Astrocyte (in vitro differentiated cells and primary cell): ENCODE results near the gene RARB. TPM values are rescaled to one million over a fixed set of nuclear protein-coding genes. Genes with fewer than 3 reads are reported as not detected.

Experiments used
- DNase-seq: peaks from one replicate; pipeline ENCODE4 v3.0.0-alpha.2; 2010; ENCODE audit warnings: low read depth
- FAIRE-seq: peaks from 2 replicates; lab custom pipeline; 2011; peaks lifted over from hg19 to GRCh38; lab: Jason Lieb, UNC
- H2AFZ ChIP-seq: 2 replicates; pipeline ENCODE4 v1.6.0; 2012; ENCODE audit warnings: low read depth, low read length, inconsistent platforms
- H3K27ac ChIP-seq: 2 replicates; pipeline ENCODE4 v1.5.1; 2011; ENCODE audit warnings: low read depth, low read length, inconsistent platforms
- H3K27me3 ChIP-seq: 2 replicates; pipeline ENCODE4 v1.6.0; 2011; ENCODE audit warnings: low read length, inconsistent platforms; ENCODE audit not compliant: insufficient read depth
- H3K36me3 ChIP-seq: 2 replicates; pipeline ENCODE4 v1.5.1; 2011; ENCODE audit warnings: low read length, inconsistent platforms; ENCODE audit not compliant: insufficient read depth
- H3K4me1 ChIP-seq: 2 replicates; pipeline ENCODE4 v1.5.1; 2011; ENCODE audit warnings: low read length, inconsistent platforms; ENCODE audit not compliant: insufficient read depth
- H3K4me2 ChIP-seq: 2 replicates; pipeline ENCODE4 v1.6.0; 2012; ENCODE audit warnings: low read length, inconsistent platforms
- H3K4me3 ChIP-seq: 2 replicates; pipeline ENCODE4 v1.5.1; 2011; ENCODE audit warnings: low read depth, mild to moderate bottlenecking, low read length, inconsistent platforms; ENCODE audit not compliant: insufficient read depth
- H3K79me2 ChIP-seq: 2 replicates; pipeline ENCODE4 v1.6.0; 2012; ENCODE audit warnings: mild to moderate bottlenecking, low read length, inconsistent platforms; ENCODE audit not compliant: insufficient read depth
- H3K9ac ChIP-seq: 2 replicates; pipeline ENCODE4 v1.6.0; 2012; ENCODE audit warnings: mild to moderate bottlenecking, low read length, inconsistent platforms
- H3K9me3 ChIP-seq: 2 replicates; pipeline ENCODE4 v1.5.1; 2012; ENCODE audit warnings: low read depth, mild to moderate bottlenecking, low read length, inconsistent platforms; ENCODE audit not compliant: insufficient read depth
- H4K20me1 ChIP-seq: 2 replicates; pipeline ENCODE4 v1.6.0; 2012; ENCODE audit warnings: low read length, inconsistent platforms; ENCODE audit not compliant: insufficient read depth
- H3K27ac Mint-ChIP-seq: one replicate; pipeline ENCODE4 v1.8.0; 2021; ENCODE audit warnings: mild to moderate bottlenecking, mixed read lengths; ENCODE audit not compliant: unreplicated experiment
- H3K27me3 Mint-ChIP-seq: one replicate; pipeline ENCODE4 v1.8.0; 2021; ENCODE audit warnings: low read depth, mixed read lengths; ENCODE audit not compliant: unreplicated experiment
- H3K36me3 Mint-ChIP-seq: one replicate; pipeline ENCODE4 v1.8.0; 2021; ENCODE audit warnings: low read depth, mixed read lengths; ENCODE audit not compliant: unreplicated experiment
- H3K4me1 Mint-ChIP-seq: one replicate; pipeline ENCODE4 v1.8.0; 2021; ENCODE audit warnings: low read depth, mixed read lengths; ENCODE audit not compliant: unreplicated experiment
- H3K4me3 Mint-ChIP-seq: one replicate; pipeline ENCODE4 v1.8.0; 2021; ENCODE audit warnings: mild to moderate bottlenecking, moderate library complexity, mixed read lengths; ENCODE audit not compliant: unreplicated experiment
- H3K9me3 Mint-ChIP-seq: one replicate; pipeline ENCODE4 v1.8.0; 2021; ENCODE audit warnings: mild to moderate bottlenecking, mixed read lengths; ENCODE audit not compliant: unreplicated experiment
- CTCF ChIP-seq: IDR thresholded peaks from 2 replicates; pipeline ENCODE4 v1.5.1; 2011; ENCODE audit warnings: low read depth, mild to moderate bottlenecking, inconsistent platforms, low read length, moderate library complexity; ENCODE audit not compliant: insufficient read depth
- EZH2 ChIP-seq: IDR thresholded peaks from 2 replicates; pipeline ENCODE4 v1.6.1; 2012; ENCODE audit warnings: mild to moderate bottlenecking, low read length, inconsistent platforms; ENCODE audit not compliant: insufficient read depth
- total RNA-seq: library from RNA; stranded (reverse); gene quantifications from 2 replicates; pipeline ENCODE4 v1.2.1, GENCODE V29; 2021

RARB gene
- total RNA-seq, 1 donor from 2014 or later, result 0.27 TPM

GRCh38 chr3:25513642-25514266, 85.7 kb downstream of the RARB start:
- no peaks in the 10 kb centered on the region for H3K27me3 ChIP-seq
- H3K27ac ChIP-seq, result no peak overlapping the region
- Mint-ChIP-seq H3K27ac (no peak overlapping the region), H3K9me3 (peaks cover 4% of the 10 kb centered on the region), H3K36me3 (no peaks in the 10 kb centered on the region), H3K4me3 (no peak overlapping the region), H3K27me3 (no peaks in the 10 kb centered on the region), H3K4me1 (peaks cover 4% of the 10 kb centered on the region)
- H3K4me1 ChIP-seq, result peaks cover 12% of the 10 kb centered on the region
- TF ChIP-seq CTCF, result no peak
- TF ChIP-seq EZH2, result no peak
- no peak overlapping the region for H3K9ac ChIP-seq
- peaks cover 56% of the 10 kb centered on the region for H3K79me2 ChIP-seq
- no peak overlapping the region for H3K4me3 ChIP-seq
- DNase-seq (no peak), FAIRE-seq (no peak)
- H4K20me1 ChIP-seq, result no peaks in the 10 kb centered on the region
- no peak overlapping the region for H2AFZ ChIP-seq
- H3K9me3 ChIP-seq, result no peaks in the 10 kb centered on the region
- H3K4me2 ChIP-seq, result no peak overlapping the region
- no peaks in the 10 kb centered on the region for H3K36me3 ChIP-seq

GRCh38 chr3:25515171-25515570, 87.1 kb downstream of the RARB start:
- Histone ChIP-seq H3K4me2 (no peak overlapping the region), H4K20me1 (no peaks in the 10 kb centered on the region), H2AFZ (no peak overlapping the region), H3K4me1 (no peaks in the 10 kb centered on the region), H3K36me3 (no peaks in the 10 kb centered on the region), H3K4me3 (no peak overlapping the region), H3K9ac (no peak overlapping the region), H3K79me2 (peaks cover 53% of the 10 kb centered on the region), H3K9me3 (no peaks in the 10 kb centered on the region), H3K27ac (no peak overlapping the region), H3K27me3 (no peaks in the 10 kb centered on the region)
- peaks cover 4% of the 10 kb centered on the region for H3K9me3 Mint-ChIP-seq
- no peaks in the 10 kb centered on the region for H3K27me3 Mint-ChIP-seq
- no peaks in the 10 kb centered on the region for H3K4me1 Mint-ChIP-seq
- H3K27ac Mint-ChIP-seq, result no peak overlapping the region
- DNase-seq (peak; percentile 40), FAIRE-seq (no peak)
- TF ChIP-seq CTCF (no peak), EZH2 (no peak)
- no peaks in the 10 kb centered on the region for H3K36me3 Mint-ChIP-seq
- no peak overlapping the region for H3K4me3 Mint-ChIP-seq

- no peaks in the 10 kb centered on the region for H3K4me1 Mint-ChIP-seq
Measured at GRCh38 chr3:25520926-25521559, 93.0 kb downstream of the RARB start.

More at GRCh38 chr3:25520926-25521559, 93.0 kb downstream of the RARB start:
- Mint-ChIP-seq H3K36me3 (no peaks in the 10 kb centered on the region), H3K4me3 (no peak overlapping the region), H3K9me3 (no peaks in the 10 kb centered on the region), H3K27me3 (no peaks in the 10 kb centered on the region), H3K27ac (no peak overlapping the region)
- Histone ChIP-seq H3K9ac (no peak overlapping the region), H3K27me3 (no peaks in the 10 kb centered on the region), H3K79me2 (peaks cover 29% of the 10 kb centered on the region), H3K27ac (no peak overlapping the region), H3K9me3 (no peaks in the 10 kb centered on the region), H2AFZ (no peak overlapping the region), H3K4me3 (no peak overlapping the region), H4K20me1 (no peaks in the 10 kb centered on the region), H3K4me1 (no peaks in the 10 kb centered on the region), H3K36me3 (no peaks in the 10 kb centered on the region), H3K4me2 (no peak overlapping the region)
- no peak for DNase-seq
- no peak for TF ChIP-seq CTCF
- TF ChIP-seq EZH2, result no peak
- FAIRE-seq, result no peak
